Measurements from ENCODE around the gene TNFRSF1A.
A peak's percentile ranks its signal among the peaks of the same experiment; 100 is the strongest.
"Not testable (repeated sequence)": the region's sequence is repeated elsewhere in the genome, so short reads cannot be mapped to it uniquely, and the experiment has no call there.

The TNFRSF1A gene

GRCh38 chr12:6355491-6356373 is 13.9 kb upstream of the TNFRSF1A start:
- peak; percentile 37 for DNase-seq

- DNase-seq: no peak
Measured at GRCh38 chr12:6354495-6355393, 12.9 kb upstream of the TNFRSF1A start.

DNA sequence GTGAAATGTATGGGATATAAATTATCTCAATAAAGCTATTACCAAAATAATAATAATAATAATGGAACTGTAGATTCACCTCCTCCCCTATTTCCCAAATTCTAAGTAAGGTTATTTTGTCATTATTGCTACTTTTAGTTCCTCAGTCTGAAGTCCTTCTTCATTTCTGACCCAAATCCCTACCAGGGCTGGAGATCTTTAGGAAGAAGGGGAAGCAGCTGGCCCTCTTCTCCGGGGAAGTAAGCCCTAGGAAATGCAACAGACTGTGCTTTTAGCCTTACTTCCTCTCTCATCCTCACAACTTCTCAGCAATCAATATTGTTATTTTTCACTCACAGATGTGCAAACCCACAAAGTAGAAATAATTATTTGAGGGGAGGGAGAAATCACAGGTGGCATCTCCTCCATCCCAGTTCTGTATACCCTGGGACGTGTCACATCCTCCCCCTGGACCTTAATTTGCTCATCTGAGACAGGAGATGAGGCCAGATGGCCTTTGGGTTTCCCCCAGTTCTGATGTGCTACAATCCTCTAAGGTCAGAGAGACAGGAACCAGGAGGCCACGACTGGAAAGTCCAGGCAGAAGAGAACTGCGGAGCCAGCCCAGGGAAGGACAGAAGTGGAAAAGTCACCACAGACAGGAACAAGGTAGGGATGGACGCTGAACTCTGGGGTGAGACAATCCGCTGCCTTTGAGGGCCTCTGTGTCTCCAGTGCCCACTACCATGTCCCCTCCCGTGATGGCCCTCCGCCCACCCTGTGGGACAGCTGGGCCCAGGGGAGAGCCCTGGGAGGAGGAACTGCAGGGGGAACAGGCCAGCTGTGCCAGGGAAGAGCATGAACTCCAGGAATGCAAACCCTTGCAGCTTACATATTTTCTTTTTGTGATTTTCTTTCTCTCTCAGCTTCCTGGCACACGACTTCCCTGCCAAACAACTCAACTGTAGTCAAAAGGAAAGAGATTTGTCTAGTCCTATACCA is 10.6 kb upstream of the TNFRSF1A start:
- DNase-seq: no peak

DNA sequence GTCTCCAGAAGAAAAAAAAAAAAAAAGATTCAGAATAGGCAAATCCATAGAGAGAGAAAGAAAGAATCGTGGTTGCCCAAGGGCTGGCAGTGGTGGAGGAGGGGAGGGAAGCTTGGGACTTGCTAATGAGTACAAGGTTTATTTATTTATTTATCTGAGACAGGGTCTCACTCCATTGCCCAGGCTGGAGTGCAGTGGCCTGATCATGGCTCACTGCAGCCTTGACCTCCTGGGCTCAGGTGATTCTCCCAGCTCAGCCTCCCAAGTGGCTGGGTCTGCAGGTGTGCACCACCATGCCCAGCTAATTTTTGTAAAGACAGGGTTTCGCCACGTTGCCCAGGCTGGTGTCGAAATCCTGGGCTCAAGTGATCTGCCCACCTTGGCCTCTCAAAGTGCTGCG is 9.7 kb upstream of the TNFRSF1A start:
- no peak for DNase-seq

GRCh38 chr12:6347367-6348338 is 5.8 kb upstream of the TNFRSF1A start:
- no peak for DNase-seq

DNA sequence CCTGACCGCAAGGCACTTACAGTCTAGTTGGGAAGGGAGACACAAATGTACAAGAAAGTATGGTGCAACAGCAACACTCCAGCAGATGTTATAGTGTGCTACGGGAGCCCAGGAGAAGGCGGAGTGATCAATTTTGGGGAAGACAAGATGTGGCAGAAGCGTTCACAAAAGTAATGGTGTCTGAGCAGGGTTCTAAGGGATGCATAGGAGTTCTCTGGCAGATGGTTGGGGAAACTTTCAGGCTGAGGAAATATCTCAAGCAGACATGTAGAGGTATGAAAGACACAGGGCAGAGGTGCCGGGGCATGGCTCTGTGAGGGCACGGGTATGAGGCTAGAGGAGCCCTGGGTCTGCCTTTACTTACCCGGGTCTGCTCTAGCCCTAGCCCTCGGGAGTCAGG is 5.1 kb upstream of the TNFRSF1A start:
- no peak for DNase-seq

GRCh38 chr12:6346235-6346832 is 4.5 kb upstream of the TNFRSF1A start:
- no peak for DNase-seq

GRCh38 chr12:6345319-6346091 is 3.6 kb upstream of the TNFRSF1A start:
- no peak for DNase-seq

DNA sequence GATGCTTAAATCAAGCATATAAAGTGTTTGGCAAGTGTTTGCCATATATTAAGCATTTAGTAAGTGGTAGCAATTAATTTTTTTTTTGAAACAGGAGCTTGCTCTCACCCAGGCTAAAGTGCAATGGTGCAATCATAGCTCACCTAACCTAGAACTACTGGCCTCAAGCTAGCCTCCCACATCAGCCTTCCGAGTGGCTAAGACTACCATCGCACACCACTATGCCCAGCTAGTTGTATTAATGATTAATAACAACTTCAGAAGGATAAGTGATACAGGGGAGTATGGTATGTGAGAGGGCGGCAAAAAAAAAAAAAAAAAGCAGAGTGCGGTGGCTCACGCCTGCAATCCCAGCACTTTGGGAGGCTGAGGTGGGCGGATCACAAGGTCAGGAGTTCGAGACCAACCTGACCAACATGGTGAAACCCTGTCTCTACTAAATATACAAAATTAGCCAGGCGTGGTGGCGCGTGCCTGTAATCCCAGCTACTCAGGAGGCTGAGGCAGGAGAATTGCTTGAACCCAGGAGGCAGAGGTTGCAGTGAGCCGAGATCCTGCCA is 2.3 kb upstream of the TNFRSF1A start:
- not testable (repeated sequence) for DNase-seq

GRCh38 chr12:6343518-6343917 is 1.6 kb upstream of the TNFRSF1A start:
- no peak for DNase-seq

DNA sequence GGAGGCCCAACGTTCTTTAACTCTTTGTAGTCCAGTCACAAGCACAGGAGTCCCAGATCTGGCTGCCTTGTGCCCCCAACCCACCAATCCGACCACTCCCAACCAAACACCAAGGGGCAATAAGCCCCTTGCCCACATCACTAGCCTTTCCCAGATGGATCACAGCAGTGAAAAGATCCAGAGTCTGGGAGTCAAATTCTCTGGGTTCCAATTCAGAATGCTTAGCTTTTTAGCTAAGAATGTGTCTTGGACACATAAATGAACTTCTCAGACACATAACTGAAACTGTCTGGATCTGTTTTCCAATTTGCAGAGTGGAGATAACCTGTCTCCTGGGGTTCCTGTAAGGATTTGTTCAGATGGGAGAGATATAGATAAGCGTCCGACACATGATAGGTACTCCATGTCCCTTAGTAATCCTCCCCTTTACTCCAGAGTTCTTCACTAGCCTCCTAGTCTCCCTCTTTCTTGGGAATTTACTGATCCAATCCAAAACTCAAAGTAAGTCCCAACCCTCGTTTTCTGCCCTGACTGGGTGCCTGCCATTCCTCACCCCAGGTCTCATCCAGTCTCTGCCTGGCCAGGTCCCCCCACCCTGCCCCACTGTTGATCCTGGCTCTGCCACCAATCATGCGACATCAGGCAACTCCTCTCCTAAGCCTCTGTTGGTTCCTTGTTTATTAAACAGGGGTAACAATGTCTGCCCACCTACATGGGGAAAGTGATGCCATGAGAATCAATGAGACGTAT is 439 bp upstream of the TNFRSF1A start:
- no peak for DNase-seq

DNA sequence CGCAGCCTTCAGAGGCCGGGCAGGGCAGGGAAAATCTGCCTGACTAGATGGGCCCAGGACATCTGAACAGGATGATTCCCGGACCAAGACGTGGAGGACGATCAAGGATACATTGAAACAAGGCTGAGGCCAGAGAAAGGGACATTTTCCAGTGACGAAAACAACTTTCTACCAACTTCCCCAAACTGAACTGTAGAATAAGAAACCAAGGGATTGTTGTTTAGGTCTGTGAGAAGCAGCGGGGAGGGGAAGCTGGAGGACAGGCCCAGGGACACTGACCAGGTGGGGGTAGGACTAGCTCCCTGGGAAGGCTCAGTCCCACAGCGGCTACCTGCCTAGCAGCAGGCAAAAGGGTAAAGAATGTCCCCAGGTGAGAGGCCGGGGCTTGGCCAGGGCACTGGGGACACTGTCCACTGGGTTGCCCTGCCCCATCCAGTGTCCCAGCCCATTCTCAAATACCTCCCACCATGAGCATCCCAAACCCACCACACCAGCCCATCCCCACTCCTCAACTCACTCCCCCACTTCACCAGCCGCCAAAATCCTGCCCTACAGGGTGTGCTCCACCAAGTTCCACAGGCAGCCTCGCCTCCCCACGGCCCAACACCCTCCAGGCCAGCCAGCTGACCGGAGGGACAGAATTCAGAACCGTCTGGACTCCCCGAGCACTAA is 995 bp downstream of the TNFRSF1A start:
- no peak for DNase-seq

DNA sequence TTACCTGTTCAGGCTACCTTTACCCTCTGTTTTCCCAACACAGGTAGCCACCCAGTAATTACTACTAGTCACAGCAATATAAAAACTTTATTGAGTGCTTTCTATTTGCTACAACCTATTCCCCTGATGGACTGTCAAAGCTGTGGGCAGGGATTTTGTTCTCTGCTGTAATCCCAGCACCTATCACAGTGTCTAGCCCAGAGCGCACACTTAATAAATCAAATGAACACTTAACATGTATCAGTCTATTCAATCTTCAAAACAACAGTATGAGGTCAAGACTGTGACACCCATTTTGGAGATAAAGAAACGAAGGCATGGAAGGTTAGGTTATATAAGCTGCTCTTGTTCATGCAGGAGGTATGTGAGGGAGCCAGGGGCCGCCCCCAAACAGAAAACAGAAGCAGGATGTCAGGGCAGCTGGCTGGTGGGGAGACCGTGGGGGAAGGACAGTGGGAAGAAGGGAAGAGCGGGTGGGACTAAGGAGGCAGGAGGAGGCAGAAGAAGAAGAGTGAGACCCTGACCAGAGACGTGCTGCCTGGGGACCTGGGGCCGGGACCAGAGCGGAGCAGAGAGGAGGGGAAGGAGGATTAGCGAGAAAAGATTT is 1.7 kb downstream of the TNFRSF1A start:
- peak; percentile 60 for DNase-seq

GRCh38 chr12:6338955-6339354 is 2.9 kb downstream of the TNFRSF1A start:
- no peak for DNase-seq

DNA sequence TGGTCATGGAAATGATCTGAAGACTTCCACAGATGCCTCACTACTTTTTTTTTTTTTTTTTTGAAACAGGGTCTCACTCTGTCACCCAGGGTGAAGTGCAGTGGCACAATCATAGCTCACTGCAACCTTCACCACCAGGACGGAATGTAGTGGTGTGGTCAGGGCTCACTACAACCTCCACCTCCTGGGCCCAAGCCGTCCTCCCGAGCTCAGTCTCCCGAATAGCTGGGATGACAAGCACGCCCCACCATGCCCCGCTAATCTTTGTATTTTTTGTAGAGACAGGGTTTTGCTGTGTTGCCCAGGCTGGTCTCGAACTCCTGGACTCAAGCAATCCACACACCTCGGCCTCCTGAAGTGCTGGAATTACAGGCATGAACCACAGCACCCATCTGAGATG is 3.3 kb downstream of the TNFRSF1A start:
- DNase-seq: not testable (repeated sequence)

DNA sequence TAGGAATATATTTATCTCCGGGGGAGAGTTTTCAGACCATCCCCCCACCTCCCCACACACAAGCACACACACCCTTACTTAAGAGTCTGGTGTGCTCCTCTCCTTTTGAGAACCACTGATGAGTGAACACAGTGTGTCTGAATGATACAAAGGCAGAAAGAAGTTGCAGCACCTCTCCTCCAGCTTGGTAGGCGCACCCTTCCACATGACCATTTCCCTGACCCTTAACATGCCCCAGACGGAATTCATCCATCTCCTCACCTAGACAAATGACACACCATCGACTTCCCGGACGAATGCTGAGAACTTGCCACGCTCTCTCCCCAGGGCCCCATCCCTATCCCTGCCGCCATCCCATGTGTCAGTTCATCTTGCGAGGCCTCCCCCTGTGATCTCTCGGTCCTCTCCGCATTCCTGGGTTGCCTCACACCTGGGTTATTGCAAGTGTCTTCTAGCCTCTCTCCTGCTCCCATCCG is 3.9 kb downstream of the TNFRSF1A start:
- no peak for DNase-seq
